Amniotic epithelial cell (primary cell): ENCODE results near the gene RAD23B.
"Not testable (repeated sequence)": the region's sequence is repeated elsewhere in the genome, so short reads cannot be mapped to it uniquely, and the experiment has no call there.

Source experiments
- DNase-seq: peaks from one replicate; pipeline ENCODE4 v3.0.0-alpha.2; 2010; ENCODE audit warnings: low read depth

The RAD23B gene

DNA sequence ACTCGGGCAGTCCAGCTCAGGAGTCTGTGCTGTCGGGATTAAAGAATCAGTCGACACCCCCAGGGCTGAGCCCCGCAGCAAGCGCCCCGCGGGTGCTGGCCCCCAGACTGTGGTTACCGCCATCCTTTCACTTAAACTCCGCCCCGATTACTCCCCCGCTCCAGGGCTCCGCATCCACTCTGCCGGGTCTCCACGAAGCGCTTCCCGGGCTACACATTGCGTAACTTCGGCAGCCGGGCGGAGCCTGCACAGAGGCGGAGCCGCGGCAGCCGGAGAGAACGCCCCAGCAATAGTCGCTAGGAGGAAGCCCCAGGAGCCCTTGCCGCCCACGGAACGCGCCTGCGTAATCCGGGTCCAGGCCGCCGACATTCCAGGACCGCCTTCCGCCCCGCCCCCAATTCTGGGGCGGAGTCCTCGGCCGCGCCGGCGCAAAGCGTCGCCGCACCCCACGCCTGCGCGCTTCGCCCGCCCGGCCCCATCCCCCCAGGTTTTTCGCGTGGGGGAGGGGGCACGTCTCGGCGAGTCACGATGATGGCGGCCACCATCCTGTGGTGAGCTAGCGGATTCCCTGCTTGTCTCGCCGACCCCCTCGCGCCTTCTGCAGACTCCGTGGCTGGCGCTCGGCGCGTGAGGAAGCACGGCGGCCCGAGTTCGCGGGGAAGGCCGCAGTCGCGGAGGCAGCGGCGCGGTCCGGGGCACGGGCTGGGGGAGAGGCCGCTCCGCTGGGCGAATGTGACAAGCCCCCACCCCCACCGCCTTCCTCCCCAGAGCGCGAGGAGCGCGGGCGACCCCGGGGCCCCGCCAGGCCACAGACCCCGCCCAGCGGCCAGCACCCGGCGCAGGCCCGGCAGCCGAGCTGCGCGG, at the start of gene RAD23B:
RAD23B (plus strand) TSS at position 521 of the 864 bp plus-strand sequence. CDS start 351 bp downstream, outside the sequence.
- peak; percentile 97 for DNase-seq

DNA sequence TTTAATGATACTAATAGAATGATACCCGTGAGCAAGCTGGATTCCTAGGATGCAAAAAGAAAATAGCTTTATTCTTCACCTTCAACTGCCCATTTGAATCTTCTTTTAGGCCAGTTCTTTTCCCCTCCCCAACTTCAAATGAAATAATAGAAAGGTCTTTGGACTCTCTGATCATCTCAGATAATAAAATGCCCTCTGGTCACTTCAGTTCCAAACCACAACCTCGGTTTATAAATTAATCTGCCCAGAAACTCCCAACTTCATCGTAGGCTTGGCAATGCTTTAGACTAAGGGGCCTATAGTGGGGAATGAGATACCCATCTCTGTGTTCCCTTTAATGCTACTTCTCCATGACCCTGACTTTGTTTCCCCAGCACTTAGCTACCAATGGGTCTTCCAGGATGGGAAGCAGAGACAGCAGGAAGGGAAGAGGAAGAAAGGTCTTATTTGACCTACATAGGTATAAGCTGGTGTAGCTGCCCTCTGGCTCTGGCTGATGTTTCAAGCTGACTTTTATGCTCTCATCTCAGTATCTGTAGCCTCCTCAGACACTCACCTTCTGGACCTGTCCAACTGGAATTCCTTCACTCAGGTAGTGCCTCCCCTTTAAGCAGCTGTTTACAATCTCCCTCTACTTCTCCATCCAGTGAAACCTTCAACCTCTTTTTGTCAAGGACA, 47.2 kb upstream of the RAD23B start:
- DNase-seq = no peak

DNA sequence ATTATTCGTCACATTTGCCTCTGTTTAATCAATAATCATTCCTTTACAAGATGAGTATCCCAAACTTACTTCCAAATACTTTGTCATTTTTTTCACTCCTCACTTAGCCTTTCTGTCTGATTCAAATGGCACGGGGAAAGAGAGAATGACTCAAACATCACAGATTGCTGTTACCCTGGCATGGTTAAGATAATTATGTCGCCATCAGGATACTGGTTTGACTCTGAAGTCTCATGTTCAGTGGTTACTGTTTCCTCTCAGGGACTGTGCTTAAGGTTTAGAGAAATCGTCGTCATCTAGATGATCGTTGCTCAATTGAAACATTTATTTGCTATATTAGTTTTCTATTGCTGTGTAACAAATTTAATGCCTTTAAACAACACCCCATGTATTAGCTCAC, 45.2 kb upstream of the RAD23B start:
- peak; percentile 30 for DNase-seq

DNA sequence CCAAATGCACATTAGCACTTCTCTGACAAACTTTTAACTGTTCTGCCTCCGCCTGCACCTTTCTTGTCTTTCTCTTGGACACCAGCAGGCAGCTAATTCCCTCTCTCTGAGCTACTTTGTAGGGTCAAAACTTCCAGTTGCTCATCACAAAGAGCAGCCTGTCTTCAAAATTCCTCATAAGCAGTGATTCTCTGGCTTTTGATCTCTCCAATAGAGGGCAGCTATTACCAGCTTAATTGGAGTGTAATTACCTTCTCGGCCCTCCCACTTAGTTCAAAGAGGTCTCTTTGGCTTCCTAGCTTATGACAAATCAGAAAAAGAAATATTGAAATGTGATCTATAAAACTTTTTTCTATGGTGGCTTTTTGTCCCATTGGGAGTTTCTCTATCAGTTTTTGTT, 43.6 kb upstream of the RAD23B start:
- DNase-seq = peak; percentile 46

DNA sequence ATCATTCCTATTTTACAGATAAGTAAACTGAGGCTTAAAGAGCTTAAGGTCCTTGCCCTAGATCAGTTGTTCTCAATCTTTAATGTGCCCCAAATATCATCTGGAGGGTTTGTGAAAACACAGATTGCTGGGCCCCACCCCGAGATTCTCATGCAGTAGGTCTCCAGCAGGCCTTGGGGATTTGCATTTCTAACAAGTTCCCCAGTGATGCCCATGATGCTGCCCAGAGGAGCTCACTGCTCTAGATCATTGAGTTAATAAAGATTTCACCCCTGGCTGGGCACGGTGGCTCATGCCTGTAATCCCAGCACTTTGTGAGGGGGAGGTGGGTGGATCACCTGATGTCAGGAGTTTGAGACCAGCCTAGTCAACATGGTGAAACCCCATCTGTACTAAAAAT, 42.8 kb upstream of the RAD23B start:
- no peak for DNase-seq

DNA sequence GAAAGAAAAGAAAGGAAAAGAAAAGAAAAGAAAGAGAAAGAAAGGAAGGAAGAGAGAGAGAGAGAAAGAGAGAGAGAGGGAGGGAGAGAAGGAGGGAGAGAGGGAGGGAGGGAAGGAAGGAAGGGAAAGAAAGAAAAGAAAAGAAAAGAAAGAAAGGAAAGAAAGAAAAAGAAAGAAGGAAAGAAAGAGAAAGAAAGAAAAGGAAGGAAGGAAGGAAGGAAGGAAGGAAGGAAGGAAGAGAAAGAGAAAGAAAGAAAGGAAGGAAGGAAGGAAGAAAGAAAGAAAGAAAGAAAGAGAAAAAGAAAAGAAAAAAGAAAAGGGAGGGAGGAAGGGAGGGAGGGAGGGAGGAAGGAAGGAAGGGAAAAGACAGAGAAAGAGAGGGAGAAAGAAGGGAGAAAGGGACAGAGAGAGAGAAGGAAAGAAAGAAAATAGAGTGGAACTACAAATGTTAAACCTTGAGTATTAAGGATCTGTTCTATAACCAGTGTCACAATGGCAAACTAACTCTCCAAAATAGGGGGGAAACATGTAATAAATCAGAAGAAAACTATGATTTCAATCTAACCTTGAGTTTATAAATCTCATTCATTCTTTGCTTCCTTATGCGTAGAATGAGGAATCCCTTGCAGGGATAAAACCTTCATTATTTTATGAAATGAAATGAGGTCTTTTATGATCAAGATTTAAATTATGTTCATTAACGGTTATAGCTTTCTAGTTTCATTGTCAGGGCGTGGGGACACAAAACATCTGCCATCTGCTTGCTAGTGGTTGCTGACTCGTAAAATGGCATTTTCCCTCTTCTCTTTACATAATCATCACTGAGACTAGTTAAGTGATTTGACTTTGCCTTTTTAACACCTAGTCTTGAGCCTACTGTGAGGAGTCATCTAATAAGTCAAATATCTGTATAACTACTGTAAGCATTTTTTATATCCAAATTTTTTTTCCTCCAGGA, 40.7 kb upstream of the RAD23B start:
- no peak for DNase-seq

DNA sequence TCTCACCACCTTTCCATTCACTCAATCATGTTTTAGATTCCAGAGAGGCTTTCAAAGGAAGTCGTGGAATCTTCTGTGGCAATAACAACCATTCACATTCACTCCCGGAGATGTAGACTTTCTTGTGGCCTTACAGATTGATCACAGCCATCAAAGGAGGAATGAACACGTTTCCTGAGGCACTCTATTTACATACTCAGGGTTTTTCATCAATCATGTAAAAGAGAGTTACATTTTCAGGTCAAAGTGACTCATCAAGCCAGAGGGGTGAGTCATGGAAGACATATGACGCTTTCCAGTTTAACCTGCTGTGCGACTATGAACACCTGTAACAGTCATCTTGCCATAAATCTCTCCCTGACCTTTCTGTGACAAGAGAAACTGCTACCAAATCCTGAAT, 39.3 kb upstream of the RAD23B start:
- DNase-seq = peak; percentile 78

DNA sequence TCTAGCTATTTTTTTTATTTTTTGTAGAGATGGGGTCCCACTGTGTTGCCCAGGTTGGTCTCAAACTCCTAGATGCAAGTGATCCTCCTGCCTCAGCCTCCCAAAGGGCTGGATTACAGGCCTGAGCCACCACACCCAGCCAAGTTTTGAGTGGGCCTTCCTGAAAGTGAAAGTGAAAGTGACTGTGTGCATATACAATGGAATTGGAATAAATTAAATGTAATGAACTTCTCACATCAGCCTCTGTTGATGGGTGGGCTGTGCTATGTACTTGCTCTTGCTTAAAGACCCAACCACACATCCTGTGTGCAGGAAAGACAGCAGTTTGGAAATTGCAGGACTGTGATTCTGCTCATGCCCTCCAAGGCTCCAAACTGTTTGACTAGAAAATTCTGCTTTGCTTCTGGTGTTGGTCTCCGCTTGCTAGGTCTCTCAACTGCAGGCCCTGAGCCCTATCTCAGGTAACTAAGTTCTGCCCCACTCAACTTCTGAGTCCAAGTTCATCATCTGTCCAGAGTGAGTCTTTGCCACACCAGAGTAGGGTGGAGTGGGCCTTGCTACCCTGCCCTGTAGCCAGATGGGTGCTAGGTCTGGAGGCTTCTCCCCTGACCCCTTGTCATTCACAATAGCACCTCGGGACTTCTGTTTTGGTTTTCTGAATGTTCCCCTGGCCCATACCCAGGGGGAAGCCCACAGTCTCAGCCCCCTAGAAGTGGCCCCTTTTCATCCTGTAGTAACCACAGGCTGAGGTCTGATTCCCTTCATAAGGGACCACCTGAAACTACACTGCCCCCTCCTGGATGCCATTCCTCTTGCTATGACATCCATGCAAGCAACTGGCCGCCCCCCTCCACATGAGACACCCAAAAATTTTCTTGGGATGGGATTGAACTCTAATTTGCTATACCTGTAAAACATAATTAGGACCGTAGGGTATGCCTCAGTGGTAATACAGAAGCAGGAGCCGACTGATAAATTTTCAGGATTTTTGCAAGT, 36.5 kb upstream of the RAD23B start:
- DNase-seq = no peak

DNA sequence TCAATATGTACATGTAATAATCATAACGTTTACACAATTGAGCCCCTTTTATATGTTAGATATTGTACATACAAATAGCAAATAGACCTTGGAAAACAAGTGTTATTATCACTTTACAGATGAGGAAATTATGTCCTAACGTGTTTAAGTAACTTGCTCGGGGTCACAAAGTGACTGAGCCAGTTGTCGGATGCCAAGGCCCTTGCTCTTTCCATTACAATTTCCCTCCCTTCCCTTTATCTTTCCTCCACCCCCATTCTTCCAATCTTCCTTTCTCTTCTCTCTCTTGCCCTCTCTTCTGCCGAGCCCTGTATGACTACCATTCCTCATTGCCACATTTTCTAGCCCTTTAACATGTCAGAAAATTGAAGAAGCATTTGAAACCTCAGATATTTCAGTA, 34.4 kb upstream of the RAD23B start:
- no peak for DNase-seq

DNA sequence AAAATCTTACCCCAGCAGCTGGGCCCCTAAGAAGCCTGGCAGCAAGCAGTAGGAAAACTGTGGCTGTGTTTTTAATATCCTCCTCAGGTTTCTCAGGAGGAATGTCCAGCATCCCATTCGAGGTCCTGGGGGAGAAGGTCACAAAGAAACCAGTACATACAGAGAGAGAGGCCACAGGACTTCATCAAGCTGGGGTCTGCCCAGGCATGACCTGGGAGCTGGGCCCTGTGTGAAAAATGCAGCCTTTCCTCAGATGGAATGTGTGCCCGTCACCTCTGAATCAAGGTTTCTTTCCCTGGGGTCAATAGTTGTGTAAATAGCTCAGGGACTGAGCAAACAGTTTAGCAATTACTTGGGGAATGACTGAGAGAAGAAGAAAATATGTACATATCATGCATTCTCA, 33.9 kb upstream of the RAD23B start:
- DNase-seq = no peak

DNA sequence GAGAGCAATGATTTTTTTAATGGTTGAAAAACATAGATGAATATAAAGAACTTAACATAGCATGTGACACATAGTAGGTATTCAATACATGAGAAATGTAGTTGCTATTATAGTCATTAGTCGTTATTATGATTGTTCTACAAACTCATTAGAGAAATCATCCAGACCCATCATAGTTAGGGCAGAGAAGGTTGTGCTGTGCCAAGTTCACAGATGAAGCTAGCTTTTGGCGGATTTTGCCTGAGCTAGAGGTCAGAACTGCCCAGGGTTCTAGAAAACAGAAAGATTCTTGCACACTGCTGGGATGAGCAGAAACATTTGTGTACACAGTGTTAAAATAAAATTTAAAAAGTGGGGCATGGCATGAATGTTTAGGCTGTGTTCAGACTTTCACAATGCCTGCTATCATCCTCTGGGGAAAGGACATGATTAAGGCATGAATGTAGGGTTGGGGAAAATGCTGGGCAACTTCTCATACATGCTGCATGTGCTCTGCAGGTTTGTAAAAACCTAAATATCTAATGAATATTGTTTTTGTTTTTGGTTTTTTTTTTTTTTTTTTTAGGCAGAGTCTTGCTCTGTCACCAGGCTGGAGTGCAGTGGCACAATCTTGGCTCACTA, 33.3 kb upstream of the RAD23B start:
- no peak for DNase-seq

DNA sequence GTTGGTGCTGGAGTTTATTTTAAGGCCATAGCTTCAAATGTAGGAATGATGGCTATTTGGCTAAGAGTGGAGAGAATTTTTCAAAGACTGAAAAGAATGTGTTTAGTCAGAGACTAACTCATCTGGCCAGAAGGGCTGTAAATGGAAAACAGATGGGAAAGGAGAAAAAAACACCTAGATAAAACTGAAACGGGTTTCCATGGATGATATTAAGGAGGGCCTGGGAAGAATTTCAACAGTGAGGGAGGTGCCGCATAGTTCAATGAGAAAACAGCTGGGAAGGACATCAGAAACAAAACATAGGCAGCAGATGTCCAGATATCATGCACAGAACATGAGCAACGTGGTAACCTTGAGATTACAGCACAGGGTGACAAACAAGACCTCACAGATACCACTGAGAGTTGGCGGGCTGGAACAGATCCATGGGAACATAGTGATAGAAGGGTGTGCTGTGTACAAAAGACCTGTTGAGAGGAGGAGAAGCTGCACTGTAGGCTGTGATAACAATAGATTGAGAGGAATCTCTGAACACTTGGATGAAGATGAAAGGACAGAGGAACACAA, 31.2 kb upstream of the RAD23B start:
- DNase-seq = peak; percentile 86

DNA sequence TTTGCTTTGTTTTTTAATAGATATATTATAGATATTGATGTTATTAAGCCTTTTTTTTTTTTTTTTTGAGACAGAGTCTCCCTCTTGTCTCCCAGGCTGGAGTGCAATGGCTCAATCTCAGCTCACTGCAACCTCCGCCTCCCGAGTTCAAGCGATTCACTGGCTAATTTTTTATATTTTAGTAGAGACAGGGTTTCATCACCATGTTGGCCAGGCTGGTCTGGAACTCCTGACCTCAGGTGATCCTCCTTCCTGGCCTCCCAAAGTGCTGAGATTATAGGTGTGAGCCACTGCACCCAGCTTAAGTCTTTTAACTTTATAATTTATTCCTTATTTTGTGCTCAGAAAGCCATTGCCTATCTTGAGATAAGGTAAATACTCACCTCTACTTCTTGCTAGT, 24.2 kb upstream of the RAD23B start:
- no peak for DNase-seq

DNA sequence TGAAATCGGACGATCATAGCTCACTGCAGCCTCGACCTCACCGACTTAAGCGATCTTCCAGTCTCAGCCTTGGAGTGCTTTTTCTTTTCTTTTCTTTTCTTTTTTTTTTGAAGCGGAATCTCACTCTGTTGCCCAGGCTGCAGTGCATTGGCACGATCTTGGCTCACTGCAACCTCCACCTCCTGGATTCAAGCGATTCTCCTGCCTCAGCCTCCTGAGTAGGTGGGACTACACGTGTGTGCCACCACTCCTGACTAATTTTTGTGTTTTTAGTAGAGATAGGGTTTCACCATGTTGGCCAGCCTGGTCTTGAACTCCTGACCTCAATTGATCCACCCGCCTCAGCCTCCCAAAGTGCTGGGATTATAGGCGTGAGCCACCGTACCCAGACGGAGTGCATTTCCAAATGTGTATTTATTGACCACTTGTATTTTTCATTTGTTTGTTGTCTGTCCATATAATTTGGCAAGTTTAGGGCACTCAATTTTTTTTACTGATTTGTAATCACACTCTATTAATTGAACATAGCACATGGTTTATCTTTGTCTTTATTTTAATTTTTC, 23.2 kb upstream of the RAD23B start:
- not testable (repeated sequence) for DNase-seq

DNA sequence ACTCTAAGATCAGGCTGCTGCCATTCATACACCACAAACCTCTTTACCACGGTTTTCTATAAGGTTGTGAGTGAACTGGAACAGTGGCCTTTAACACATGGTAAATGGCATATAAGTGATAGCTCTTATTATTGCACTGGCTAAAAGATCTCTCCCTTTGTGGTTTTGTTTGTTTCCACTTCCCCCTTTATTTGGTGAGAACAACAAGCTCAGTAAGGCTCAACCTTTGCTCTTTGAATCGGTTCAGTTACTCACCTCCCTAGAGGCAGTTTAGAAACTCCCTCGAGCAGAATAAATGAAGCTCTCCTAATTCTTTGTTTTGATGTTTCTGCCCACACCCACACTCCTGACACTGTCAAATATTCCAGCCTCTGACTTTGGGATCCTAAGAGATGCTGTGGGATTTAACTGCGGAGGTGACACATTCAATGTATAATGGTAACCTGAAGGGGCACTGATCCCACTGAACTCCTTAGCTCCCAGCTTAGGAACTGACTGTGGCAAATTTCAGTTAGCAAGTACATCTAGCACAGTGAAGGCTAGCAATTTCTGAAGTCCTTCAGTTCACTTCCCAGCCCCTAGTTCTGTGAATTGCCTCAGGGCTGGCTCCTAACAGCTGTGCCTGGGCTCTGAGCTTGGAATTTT, 22.5 kb upstream of the RAD23B start:
- no peak for DNase-seq

DNA sequence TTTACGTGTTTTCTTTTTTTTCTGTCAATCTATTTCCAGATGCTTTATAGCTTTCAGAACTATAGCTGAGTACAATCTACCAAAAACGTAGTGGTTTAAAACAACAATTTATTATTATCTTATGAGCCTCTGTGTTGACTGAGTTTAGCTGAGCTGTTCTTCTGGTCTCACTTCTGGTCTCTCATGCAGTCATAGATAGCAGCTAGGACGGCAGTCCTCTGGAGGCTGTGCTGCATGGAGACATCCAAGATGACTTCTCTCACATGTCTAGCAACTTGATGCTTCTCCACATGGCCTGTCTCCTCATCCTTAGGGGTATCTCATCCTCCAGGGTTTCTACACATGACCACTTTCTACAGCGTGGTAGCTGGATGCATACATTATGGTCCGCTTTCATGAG, 22.0 kb upstream of the RAD23B start:
- DNase-seq = no peak

DNA sequence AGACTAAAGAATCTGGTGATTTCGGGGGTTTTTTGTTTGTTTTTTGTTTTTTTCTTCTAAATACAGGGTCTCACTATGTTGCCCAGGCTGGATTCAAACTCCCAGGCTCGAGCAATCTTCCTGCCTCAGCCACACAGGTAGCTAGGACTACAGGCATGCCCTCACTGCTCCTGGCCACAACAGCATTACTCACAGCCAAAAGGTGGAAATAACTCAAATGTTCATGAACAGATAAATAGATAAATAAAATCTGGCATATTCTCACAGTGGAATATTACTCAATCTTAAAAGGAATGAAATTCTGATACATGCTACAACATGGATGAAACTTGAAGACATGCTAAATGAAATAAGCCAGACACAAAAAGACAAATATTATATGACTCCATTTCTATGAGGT, 19.8 kb upstream of the RAD23B start:
- DNase-seq = no peak

DNA sequence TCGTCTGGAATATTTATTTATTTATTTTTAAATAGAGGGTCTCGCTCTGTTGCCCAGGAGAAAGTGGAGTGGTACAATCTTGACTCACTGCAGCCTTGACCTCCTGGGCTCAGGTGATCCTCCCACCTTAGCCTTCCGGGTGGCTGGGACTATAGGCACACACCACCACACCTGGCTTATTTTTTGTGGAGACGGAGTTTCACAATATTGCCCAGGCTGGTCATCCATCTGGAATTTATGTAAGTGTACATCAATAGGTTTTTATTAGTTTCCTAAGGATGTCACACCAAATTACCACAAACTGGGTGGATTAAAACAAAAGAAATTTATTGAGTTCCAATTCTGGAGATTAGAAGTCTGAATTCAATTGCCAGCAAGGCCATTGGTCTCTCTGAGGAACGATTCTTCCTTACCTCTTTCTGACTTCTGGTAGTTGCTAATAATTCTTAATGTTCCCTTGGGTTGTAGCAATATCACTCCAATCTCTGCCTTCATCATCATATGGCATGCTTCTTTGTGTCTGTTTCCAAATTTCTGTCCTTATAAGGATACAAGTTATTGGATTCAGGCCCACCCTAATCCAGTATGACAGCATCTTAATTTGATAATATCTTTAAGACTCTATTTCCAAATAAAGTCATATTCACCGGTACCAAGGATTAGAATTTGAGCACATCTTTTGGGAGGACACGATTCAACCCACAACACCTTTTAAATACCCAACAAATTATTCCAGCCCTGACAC, 16.3 kb upstream of the RAD23B start:
- DNase-seq = no peak

DNA sequence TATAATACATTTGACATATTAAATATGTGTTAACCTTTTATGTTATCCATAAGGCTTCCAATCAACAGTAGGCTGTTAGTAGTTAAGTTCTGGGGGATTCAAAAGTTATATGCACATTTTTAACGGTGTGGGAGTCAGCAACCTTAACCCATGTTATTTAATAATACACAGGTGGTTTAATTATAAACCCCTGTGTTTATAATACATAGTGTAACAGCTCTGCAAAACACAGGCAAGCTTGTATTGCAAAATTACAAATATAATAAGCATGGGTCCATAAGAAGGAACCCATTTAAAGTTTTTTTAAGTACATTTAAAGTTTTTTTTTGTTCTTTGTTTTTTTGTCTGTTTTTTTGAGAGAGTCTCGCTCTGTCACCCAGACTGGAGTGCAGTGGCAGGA, 14.5 kb upstream of the RAD23B start:
- DNase-seq = no peak
